GM12873 (cell line): ENCODE results near the gene SSX2IP.
A peak's percentile ranks its signal among the peaks of the same experiment; 100 is the strongest.

Source experiments
- TF ChIP-seq, protein P1 (sequence below): IDR thresholded peaks from 2 replicates; pipeline ENCODE4 v1.5.1; 2012; ENCODE audit warnings: low read depth, mild to moderate bottlenecking, moderate library complexity, low read length, control low read depth; ENCODE audit not compliant: insufficient read depth; ENCODE audit errors: missing control alignments

The SSX2IP gene

DNA sequence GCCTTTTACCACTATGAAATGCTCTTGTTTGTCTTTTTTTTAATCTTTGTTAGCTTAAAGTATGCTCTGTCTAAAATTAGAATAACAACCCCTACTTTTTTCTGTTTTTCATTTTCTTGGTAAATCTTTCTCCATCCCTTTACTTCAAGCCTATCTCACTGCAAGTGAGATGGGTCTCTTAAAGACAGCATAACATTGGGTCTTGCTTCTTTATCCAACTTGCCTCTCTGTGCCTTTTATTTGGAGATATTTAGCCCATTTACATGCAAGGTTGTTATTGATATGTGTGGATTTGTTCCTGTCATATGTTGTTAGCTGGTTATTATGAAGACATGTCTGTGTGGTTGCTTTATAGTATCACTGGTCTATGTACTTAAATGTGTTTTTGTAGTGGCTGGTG lies 41.3 kb upstream of the SSX2IP start:
- TF ChIP-seq, protein P1, sequence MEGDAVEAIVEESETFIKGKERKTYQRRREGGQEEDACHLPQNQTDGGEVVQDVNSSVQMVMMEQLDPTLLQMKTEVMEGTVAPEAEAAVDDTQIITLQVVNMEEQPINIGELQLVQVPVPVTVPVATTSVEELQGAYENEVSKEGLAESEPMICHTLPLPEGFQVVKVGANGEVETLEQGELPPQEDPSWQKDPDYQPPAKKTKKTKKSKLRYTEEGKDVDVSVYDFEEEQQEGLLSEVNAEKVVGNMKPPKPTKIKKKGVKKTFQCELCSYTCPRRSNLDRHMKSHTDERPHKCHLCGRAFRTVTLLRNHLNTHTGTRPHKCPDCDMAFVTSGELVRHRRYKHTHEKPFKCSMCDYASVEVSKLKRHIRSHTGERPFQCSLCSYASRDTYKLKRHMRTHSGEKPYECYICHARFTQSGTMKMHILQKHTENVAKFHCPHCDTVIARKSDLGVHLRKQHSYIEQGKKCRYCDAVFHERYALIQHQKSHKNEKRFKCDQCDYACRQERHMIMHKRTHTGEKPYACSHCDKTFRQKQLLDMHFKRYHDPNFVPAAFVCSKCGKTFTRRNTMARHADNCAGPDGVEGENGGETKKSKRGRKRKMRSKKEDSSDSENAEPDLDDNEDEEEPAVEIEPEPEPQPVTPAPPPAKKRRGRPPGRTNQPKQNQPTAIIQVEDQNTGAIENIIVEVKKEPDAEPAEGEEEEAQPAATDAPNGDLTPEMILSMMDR, result no peak

DNA sequence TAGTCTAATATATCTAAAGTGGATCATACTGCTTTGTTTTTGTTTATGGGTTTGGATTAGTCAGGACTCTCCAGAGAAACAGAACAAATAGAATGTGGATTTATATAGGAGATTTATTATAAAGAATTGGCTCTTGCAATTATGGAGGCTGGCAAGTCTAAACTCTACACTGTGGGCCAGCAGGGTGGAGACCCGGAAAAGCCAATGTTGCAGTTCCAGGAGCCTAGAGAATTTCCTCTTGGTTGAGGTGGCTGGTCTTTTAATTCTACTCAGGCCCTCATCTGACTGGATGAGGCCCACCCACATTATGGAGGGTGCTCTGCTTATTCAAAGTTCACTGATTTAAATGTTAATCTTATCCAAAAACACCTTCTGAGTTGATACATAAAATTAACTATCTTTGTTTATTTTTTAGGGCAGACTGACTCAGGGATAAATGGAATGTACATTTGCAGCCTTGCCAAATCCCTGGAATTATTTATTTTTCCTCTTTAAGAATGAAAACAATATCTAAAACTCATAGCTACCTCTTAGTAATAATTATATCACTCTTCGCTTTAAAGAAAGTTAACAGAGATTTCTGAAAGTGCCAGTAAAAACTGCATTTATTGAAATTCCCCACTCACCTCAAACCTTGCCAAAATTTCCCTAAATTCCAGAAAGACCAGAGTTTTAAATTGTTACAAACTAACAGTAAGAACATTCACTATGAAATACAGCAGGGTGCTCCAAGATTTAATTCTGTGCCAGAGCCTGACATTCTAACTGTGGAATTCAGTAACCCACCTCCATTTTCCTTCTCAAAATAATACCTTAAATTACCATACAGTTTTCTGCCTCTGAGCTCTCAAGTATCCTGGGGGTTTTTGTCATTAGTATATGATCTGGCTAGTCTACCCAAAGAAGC lies 36.6 kb upstream of the SSX2IP start:
- TF ChIP-seq, protein P1, result no peak

GRCh38 chr1:84724128-84724860 lies 34.0 kb upstream of the SSX2IP start:
- TF ChIP-seq, protein P1, result peak; percentile 73

DNA sequence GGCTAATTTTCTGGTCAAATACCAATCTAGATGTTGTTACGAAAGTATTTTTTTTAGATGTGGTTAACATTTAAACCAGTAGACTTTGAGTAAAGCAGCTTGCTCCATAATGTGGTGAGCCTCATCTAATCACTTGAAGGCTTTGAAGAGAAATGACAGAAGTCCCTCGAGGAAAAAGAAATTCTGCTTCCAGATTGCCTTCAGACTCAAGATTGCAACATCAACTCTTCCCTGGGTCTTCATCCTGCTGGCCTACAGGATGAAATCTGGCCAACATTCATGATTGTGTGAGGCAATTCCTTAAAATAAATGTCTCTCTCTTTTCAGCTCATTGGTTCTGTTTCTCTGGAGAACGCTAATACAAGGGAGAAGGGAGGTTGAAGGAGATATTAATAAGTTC lies 32.5 kb upstream of the SSX2IP start:
- TF ChIP-seq, protein P1, result no peak

GRCh38 chr1:84721152-84721551 lies 30.9 kb upstream of the SSX2IP start:
- TF ChIP-seq, protein P1, result no peak

- TF ChIP-seq, protein P1, result no peak
Measured at GRCh38 chr1:84720221-84720780, 30.0 kb upstream of the SSX2IP start.

DNA sequence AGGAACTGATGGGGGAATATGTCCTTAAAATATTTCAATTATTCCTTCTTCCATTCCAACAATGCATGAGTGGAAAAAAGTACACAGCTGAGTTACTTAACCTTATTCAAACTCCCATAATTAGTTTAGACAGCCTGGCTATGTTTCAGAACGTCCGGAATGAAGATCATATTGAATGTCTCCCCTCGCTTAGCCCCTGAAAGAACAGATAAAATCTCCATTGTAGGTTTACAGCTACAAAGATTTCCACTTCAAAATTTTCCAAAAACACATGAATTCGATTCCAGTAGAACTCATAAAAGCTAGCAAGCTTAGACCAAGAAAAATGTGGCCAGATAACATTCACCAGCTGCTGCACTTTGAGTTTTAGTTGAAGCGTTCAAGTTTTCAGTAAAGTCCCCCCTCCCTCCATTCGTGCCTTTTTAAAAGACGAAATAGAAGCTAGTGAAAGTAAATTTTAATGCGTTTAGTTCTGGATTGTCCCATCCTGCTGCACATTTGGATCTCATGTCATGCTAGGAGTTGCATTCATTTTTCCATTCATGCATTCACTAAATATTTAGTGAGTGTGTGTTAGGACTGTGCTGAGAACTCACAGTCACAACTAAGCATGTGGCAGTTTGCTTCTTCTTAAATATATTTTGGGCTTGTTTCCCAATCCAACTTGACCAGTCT lies 29.4 kb upstream of the SSX2IP start:
- TF ChIP-seq, protein P1, result no peak
